Activated T-helper 9 cell treated with anti-CD3 and anti-CD28 coated beads, Interleukin-2, amount 50 U/mL, for 16 hours (primary cell): ENCODE results near the gene MCM3.

Experiments
- DNase-seq: peaks from one replicate; pipeline ENCODE4 v3.0.0-alpha.2; 2020; ENCODE audit warnings: low read depth

Gene MCM3

GRCh38 chr6:52284460-52285176 lies at the start of gene MCM3:
MCM3 (minus strand) TSS chr6:52284742; CDS start chr6:52284674, 68 bp downstream.
- peak; percentile 93 for DNase-seq

GRCh38 chr6:52333840-52334200 lies 49.3 kb upstream of the MCM3 start:
- DNase-seq: no peak

DNA sequence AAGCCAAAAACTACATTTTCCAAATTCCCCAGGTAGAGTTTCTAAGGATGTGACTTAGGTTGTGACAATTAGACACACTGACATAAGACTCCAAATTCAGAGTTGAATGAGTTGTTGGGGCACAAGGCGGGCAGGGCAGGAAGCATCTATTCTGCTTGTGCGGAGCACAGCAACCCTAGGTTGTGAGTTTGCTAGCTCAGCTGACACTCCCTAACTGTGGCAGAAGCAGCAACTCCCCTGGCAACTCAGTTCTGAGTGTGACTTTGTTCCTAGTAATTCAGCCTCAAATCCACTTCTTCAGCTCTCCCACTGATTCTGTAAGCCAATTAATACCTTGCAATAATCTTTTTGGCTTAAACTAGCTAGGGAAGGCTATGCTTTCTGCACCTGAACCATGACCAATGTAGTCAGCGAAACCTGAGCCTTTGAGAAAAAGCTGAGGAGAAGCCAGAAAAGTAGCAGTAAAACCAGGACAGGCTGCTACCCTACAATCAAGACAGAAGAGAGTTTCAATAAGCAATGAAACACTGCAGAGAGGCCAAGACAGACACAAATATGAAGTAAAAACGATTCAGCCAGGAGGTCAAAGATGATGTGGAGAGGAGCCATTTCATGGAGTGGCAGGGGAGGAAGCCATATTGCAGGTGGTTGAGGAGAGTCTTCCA lies 47.4 kb upstream of the MCM3 start:
- DNase-seq: no peak

DNA sequence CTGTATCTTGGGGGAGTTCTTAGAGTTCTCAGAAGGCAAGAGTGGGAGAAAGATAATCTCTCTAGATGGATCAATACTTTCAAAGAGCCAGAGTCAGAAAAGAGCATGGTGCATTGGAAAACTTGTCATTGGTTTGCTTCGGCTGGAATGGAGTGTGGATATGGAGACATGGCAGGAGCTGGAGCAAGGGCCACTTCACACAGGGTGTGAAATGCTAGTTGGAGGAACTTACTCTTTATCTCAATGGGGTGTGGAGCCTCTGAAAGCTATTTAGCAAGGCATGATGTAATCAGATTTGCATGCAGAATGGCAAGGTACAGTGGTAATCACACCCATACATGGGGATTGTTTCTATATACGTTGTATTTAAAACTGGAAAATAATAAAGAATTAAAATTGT lies 45.9 kb upstream of the MCM3 start:
- DNase-seq: no peak

GRCh38 chr6:52328729-52329128 lies 44.2 kb upstream of the MCM3 start:
- DNase-seq: no peak

DNA sequence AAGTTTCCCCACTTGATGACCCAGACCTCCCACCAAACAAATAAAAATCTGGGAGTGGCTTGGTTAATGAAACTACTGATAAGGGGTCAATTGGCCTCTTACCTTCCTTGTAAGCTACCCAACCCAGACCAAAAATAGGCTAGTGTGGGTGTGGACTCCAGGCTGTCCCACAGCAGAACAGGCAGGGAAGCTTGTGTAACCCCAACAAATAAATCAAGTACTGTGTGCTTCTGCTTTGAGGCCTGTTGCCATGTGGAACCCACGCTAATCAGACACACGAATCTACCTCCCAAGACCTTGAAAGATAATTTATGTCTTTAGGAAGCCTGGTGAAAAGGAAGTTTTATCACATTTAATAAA lies 43.7 kb upstream of the MCM3 start:
- no peak for DNase-seq

GRCh38 chr6:52326540-52327364 lies 42.2 kb upstream of the MCM3 start:
- no peak for DNase-seq

DNA sequence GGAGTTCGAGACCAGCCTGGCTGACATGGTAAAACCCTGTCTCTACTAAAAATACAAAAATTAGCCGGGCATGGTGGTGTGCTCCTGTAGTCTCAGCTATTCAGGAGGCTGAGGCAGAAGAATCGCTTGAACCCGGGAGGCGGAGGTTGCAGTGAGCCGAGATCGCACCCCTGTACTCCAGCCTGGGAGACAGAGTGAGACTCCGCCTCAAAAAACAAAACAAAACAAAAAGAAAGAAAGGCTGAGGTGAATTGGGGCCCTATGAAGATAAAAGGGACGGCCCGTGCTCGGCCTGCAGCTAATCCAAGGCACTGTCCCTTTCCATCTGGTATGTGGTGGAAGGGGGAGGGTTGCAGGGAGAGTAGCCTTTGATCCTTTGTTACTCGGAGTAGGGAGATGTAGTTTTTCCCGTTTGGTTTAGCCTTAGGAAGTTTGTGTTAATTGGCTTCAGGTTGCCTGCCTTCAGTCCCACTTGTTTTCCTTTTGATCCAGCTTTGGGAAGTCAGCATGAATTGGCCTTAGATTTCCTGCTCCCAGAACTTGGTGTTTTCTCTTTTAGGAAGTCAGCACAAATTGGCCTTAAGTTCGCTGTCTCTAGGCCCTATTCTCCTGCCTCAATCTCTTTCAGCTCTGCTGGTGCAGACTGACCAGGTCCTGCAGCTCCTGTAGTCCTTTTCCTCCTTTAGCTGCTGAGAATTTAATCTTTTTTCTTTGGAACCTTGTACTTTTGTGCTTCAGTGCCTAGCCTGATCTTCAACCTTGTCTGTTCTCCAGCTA lies 41.3 kb upstream of the MCM3 start:
- DNase-seq: no peak

GRCh38 chr6:52324189-52324588 lies 39.6 kb upstream of the MCM3 start:
- no peak for DNase-seq

- no peak for DNase-seq
These were observed 33.5 kb upstream of the MCM3 start for GRCh38 chr6:52317841-52318581.

GRCh38 chr6:52317211-52317610 lies 32.7 kb upstream of the MCM3 start:
- DNase-seq: no peak

- DNase-seq: no peak
These were observed 30.2 kb upstream of the MCM3 start for GRCh38 chr6:52314752-52315151.

GRCh38 chr6:52312461-52312860 lies 27.9 kb upstream of the MCM3 start:
- DNase-seq: no peak

GRCh38 chr6:52310932-52311331 lies 26.4 kb upstream of the MCM3 start:
- no peak for DNase-seq

- no peak for DNase-seq
These were observed 23.4 kb upstream of the MCM3 start for GRCh38 chr6:52307900-52308372.

DNA sequence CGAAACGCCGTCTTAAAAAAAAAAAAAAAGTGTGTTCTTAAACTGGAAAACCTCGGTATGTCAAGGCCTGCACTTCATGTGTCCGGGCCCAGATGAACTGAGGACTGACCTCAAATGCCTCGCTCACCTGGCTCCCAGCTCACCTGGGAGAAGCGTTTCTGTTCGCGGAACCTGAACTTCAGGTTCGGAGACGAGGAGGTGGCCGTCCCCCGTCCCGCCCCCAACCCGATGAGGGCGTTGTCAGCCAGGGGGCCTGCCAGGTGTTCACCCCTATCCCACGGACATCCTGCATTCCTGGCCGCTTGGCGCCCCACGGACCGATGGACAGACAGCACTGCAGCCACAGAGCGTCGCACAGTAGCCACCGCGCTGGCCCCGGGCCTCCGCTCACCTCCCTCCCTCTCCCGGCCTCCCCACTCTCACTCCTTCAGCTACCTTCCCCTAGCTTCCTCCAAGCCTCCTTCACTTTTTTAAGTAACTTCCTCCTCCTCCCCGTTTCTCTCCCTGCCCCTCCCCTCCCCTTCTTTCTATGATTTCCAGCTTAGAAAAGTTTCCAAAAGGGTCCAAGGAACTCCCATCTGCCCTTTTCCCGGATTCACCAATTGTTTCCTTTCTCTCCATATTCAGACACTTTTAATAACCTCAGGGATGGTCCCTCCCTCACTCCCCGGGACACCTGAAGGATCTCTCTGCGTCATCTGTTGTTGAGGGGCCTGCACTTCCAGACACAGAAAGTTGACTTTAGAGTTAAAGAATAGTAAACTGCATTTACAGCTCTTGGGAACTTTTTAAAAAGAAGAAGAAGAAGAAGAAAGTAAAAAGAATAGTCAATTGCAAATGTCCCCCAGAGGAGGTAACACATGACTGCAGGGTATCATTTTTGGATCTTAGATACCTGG lies 22.7 kb upstream of the MCM3 start:
- DNase-seq: no peak

DNA sequence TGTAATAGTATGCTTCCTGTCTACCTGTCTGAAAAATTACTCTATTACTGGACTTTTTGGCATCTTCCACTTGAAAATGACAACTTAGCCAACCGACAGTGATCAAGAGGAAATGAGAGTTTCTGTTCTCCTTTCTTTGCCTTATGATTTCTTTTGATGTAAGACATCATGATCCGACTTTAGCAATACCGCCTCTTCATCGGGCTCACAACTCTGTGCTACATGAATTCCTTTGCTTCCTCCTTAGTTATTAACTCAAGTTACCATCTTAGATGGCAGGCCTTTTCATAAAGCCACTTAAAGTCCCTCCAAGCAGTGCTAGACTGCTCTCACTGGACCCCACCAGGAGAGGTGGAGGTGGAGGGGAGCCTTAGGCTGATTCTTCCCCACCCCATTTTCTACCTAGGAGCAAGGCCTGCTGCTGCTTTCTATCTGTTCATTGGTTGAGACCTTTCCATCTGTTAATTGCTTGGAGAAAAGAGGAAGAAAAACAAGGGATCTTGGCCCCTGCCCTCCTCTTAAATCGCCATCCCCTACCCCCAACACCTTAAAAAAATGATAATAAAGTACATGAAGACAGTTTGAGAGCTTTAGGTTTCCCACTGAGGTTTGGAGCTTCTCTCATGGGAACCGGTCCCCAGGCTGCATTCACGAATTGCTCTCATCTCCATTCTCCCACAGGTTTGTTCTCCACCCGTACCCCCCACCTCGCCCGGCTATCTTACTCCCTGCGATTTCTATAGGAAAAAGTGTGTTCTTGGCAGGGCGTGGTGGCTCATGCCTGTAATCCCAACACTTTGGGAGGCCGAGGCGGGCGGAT lies 21.6 kb upstream of the MCM3 start:
- no peak for DNase-seq

DNA sequence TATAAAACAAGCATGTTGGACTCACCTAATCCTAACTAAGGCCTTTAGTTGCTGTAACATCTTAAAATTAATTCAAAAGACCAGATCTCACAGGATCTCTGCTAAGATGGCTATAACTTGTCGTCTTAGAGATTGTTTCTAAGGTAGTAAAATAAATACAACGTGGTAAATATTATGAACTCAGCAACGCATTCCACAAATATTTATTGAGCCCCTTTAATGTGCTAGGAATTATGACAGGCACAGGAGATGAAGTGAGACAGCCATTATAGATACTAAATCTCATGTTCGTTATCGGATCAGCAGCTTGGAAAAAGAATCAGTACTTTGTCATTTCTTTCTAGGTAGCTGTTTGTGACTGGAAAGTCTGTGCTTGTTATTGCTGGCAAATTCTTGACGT lies 20.9 kb upstream of the MCM3 start:
- DNase-seq: no peak

DNA sequence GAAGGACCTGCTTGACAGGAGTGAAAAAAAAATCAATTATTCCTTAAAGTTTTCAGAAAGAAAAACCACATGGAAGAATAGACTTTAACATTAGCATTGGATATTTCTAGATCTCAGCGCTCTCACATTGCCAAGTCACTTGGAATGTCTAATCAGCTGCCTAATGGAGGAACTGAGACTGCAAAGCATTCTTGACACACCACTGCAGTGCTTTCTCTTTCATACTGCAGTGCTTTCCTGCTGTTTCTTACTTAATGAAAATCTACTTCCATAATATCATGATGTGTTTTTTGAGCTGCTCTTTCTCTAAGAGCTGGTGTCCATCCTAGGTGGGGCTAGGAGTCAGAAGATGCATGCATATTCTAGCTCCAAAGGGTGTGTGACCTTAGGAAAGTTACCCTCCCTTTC lies 20.4 kb upstream of the MCM3 start:
- no peak for DNase-seq

DNA sequence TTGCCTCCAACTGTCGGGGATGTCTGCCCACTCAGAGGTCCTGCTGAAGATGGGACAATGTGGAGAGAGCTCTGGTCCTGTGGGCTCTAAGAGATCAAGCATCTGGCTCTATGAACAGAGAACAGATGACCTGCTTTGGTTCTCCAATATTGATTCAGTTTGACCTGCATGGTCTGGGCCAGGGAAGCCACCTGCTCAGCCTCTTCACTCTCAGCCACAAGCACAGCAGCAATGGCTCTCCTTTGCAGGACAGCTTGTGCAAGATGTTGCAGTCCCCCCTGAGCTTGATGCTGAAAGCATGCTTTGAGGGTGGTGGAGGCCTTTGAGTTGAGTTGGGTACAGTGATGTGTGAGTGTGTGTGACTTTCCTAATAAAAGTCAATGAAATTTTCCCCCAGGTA lies 18.6 kb upstream of the MCM3 start:
- DNase-seq: no peak
